Tibial nerve (tissue), 4 donors: ENCODE measurements around the gene GLG1.

Experiments
- EP300 ChIP-seq, 2 donors: sonication (generic); formaldehyde crosslinking; IDR thresholded peaks; one replicate each; pipeline ENCODE4 v1.6.1; 2017; ENCODE audit warnings: antibody characterized with exemption in 2 of 2, mild to moderate bottlenecking in 1 of 2
- POLR2A ChIP-seq, 2 donors: fragments of 450-650 bp; IDR thresholded peaks; one replicate each; pipeline ENCODE4 v1.6.1; 2017; ENCODE audit warnings: antibody characterized with exemption in 2 of 2, mild to moderate bottlenecking in 2 of 2, moderate library complexity in 2 of 2
- TF ChIP-seq, protein P1 (sequence below), 5 experiments: fragments of 200-600 bp in 3 of 5; fragments of 450-650 bp in 2 of 5; sonication (generic) in 3 of 5; IDR thresholded peaks; one replicate each; pipeline ENCODE4 v1.5.1; 2016 to 2019; ENCODE audit warnings: antibody characterized with exemption in 5 of 5, mild to moderate bottlenecking in 3 of 5, moderate library complexity in 2 of 5

DNA sequence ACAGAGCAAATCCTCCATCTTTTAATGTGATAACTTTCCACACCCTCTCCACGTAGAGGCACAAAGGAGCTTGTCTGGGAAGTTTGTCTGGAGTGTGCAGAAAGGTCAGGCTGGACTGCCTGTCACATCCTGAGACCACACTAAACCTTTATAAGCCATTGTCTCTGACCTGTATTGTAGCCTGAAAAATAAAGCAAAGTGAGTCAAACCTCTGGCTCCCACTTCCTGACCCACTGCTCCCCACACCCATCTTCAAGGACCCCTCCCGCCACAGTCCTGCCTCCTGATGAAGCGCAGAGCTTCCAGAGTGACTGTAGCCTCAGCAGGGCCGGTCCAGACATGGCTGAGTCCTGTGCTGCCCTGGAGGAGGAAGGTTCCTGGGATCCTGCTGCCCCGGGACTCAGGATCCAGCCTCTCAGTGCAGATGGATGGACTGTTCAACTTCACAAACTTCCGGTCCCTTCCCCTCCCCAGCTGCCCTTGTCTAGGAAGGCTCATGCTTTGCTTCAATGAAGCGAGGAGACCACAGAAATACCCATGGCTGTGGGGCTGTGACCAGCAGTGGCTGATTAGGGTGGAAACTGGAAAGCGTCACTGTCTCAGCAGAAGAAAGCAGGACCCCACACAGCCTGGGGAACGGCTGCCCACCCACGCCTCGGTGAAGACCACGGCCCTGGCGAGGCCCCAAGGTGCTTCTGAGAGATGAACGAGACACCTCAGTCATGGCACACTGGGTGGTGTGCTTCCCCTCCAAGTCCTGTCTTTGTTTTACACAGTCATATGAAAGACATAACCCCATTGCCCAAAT lies 154.8 kb downstream of the GLG1 start:
- TF ChIP-seq POLR2A (IDR thresholded peaks at IDR 0.05) (no peak), EP300 (IDR thresholded peaks at IDR 0.05) (no peak)
- TF ChIP-seq, protein P1, sequence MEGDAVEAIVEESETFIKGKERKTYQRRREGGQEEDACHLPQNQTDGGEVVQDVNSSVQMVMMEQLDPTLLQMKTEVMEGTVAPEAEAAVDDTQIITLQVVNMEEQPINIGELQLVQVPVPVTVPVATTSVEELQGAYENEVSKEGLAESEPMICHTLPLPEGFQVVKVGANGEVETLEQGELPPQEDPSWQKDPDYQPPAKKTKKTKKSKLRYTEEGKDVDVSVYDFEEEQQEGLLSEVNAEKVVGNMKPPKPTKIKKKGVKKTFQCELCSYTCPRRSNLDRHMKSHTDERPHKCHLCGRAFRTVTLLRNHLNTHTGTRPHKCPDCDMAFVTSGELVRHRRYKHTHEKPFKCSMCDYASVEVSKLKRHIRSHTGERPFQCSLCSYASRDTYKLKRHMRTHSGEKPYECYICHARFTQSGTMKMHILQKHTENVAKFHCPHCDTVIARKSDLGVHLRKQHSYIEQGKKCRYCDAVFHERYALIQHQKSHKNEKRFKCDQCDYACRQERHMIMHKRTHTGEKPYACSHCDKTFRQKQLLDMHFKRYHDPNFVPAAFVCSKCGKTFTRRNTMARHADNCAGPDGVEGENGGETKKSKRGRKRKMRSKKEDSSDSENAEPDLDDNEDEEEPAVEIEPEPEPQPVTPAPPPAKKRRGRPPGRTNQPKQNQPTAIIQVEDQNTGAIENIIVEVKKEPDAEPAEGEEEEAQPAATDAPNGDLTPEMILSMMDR (IDR thresholded peaks at IDR 0.05): no peak
